Endothelial cell of umbilical vein (primary cell): ENCODE measurements around the gene BMP10. TPM values are rescaled to one million over a fixed set of nuclear protein-coding genes. Genes with fewer than 3 reads are reported as not detected.

Source experiments
- BruUV-seq: library from RNA; stranded (reverse); fragments of 400-500 nt; replicated peaks from 2 replicates; lab custom pipeline; 2021; lab: Mats Ljungman, UMichigan
- CTCF ChIA-PET: fragments of 300-600, 350-600 bp; sonication (Branson Sonifier 250); formaldehyde crosslinking; loops from one replicate; lab custom pipeline; 2021; ENCODE audit warnings: antibody characterized with exemption, inconsistent platforms; lab: Charles Lee
- POLR2A ChIA-PET: fragments of 300-600, 350-600 bp; sonication (Branson Sonifier 250); formaldehyde crosslinking; loops from one replicate; lab custom pipeline; 2021; ENCODE audit warnings: antibody characterized with exemption, inconsistent platforms; lab: Charles Lee
- DNase-seq: peaks from one replicate; pipeline ENCODE4 v3.0.0-alpha.2; 2011; ENCODE audit warnings: low read depth, low spot score
- FAIRE-seq: peaks from 2 replicates; lab custom pipeline; 2011; peaks lifted over from hg19 to GRCh38; lab: Jason Lieb, UNC
- H2AFZ ChIP-seq: 2 replicates; pipeline ENCODE4 v1.6.0; 2012; ENCODE audit warnings: low read depth, low read length, control low read depth, inconsistent platforms
- H3K27ac ChIP-seq: 2 replicates; pipeline ENCODE4 v1.5.1; 2011; ENCODE audit warnings: low read depth, mild to moderate bottlenecking, control low read depth, low read length, moderate library complexity; ENCODE audit not compliant: insufficient read depth
- H3K27me3 ChIP-seq, 2 experiments: 2 replicates each; pipeline versions ENCODE4 v1.6.0 to v1.6.1; 2011; ENCODE audit warnings: low read length in 2 of 2, mixed read lengths in 1 of 2; ENCODE audit not compliant: control insufficient read depth in 2 of 2, insufficient read depth in 2 of 2
- H3K36me3 ChIP-seq, 2 experiments: 2 replicates in 1 of 2; 3 replicates in 1 of 2; pipeline ENCODE4 v1.5.1; 2011; ENCODE audit warnings: low read length in 2 of 2, mild to moderate bottlenecking in 1 of 2, moderate library complexity in 1 of 2; ENCODE audit not compliant: control insufficient read depth in 2 of 2, insufficient read depth in 2 of 2; ENCODE audit errors: extremely low read depth in 1 of 2
- H3K4me1 ChIP-seq: 3 replicates; pipeline ENCODE4 v1.5.1; 2011; ENCODE audit warnings: mild to moderate bottlenecking, low read length; ENCODE audit not compliant: control insufficient read depth, insufficient read depth; ENCODE audit errors: extremely low read depth
- H3K4me2 ChIP-seq: 2 replicates; pipeline ENCODE4 v1.6.1; 2011; ENCODE audit warnings: low read length, control low read depth, mixed read lengths; ENCODE audit not compliant: insufficient read depth
- H3K4me3 ChIP-seq, 3 experiments: fragments of 200-600 bp in 1 of 3; sonication (generic), shearing (Covaris generic) in 1 of 3; replicated peaks in 1 of 3; 2 replicates each; pipeline ENCODE4 v1.5.1; 2011 to 2016; ENCODE audit warnings: control low read depth in 3 of 3, low read length in 3 of 3, mild to moderate bottlenecking in 2 of 3, inconsistent platforms in 1 of 3, low read depth in 1 of 3, moderate library complexity in 1 of 3; ENCODE audit not compliant: insufficient read depth in 1 of 3
- H3K79me2 ChIP-seq: 2 replicates; pipeline ENCODE4 v1.6.0; 2012; ENCODE audit warnings: low read length, inconsistent platforms; ENCODE audit not compliant: control insufficient read depth, insufficient read depth
- H3K9ac ChIP-seq: replicated peaks from 2 replicates; pipeline ENCODE3; 2011; ENCODE audit warnings: low read length, control low read depth; ENCODE audit not compliant: insufficient read depth; ENCODE audit errors: extremely low read depth
- H3K9me1 ChIP-seq: replicated peaks from 3 replicates; pipeline ENCODE4 v1.6.0; 2011; ENCODE audit warnings: mild to moderate bottlenecking, low read length; ENCODE audit not compliant: control insufficient read depth, insufficient read depth; ENCODE audit errors: extremely low read depth
- H3K9me3 ChIP-seq: replicated peaks from 2 replicates; pipeline ENCODE4 v1.5.1; 2012; ENCODE audit warnings: low read length, inconsistent platforms; ENCODE audit not compliant: control insufficient read depth, insufficient read depth
- H4K20me1 ChIP-seq: replicated peaks from 2 replicates; pipeline ENCODE3; 2011; ENCODE audit warnings: mild to moderate bottlenecking, low read length; ENCODE audit not compliant: control insufficient read depth, insufficient read depth; ENCODE audit errors: extremely low read depth
- EZH2 ChIP-seq: IDR thresholded peaks from 2 replicates; pipeline ENCODE4 v1.6.1; 2012; ENCODE audit warnings: borderline replicate concordance, low read depth, mild to moderate bottlenecking, moderate library complexity, low read length, inconsistent platforms; ENCODE audit not compliant: severe bottlenecking
- FOS ChIP-seq: IDR thresholded peaks from 2 replicates; pipeline ENCODE4 v1.6.1; 2011; ENCODE audit warnings: mild to moderate bottlenecking, low read length, moderate library complexity, borderline replicate concordance; ENCODE audit not compliant: insufficient read depth
- GATA2 ChIP-seq: IDR thresholded peaks from 2 replicates; pipeline ENCODE4 v1.7.0; 2011; ENCODE audit warnings: low read depth, mild to moderate bottlenecking, moderate library complexity, mixed read lengths, low read length; ENCODE audit not compliant: insufficient read length, insufficient read depth
- JUN ChIP-seq: IDR thresholded peaks from 2 replicates; pipeline ENCODE4 v1.6.1; 2011; ENCODE audit warnings: borderline replicate concordance, low read depth; ENCODE audit not compliant: insufficient read length, insufficient read depth
- MYC ChIP-seq: IDR thresholded peaks from one replicate; pipeline ENCODE4 v1.6.1; 2011; ENCODE audit warnings: mild to moderate bottlenecking, low read depth, low read length
- POLR2A ChIP-seq: IDR thresholded peaks from 2 replicates; pipeline ENCODE4 v1.6.1; 2012; ENCODE audit warnings: low read depth, mild to moderate bottlenecking, control low read depth, low read length
- POLR2AphosphoS5 ChIP-seq: IDR thresholded peaks from 2 replicates; pipeline ENCODE4 v1.6.1; 2012; ENCODE audit warnings: low read depth, mild to moderate bottlenecking, control low read depth, low read length, moderate library complexity; ENCODE audit not compliant: insufficient read depth
- dilution Hi-C: fragments of 300-500 bp; cut with MboI; formaldehyde crosslinking; loops from one replicate; pipeline ENCODE4 v1.15.0; 2019; ENCODE audit warnings: low sequenced_read_pairs; ENCODE audit not compliant: extremely low pct_ligation_motif_present
- intact Hi-C: fragments of 100-400 bp; cut with micrococcal nuclease; formaldehyde crosslinking; loops from one replicate; pipeline ENCODE4 v1.10.0; 2022
- polyA plus RNA-seq, 4 experiments: library from polyadenylated mRNA; depleted of rRNA in 3 of 4; stranded (reverse) in 3 of 4; unstranded in 1 of 4; fragments of >200 nt; gene quantifications; 2 replicates each; pipeline versions ENCODE4 v1.2.1 to v1.2.3, GENCODE V29; 2011 to 2012; ENCODE audit warnings: missing spikeins in 1 of 4
- total RNA-seq: library from RNA; stranded (reverse); gene quantifications from 2 replicates; pipeline ENCODE4 v1.2.3, GENCODE V29; 2021
- TF ChIP-seq, protein P1 (sequence below), 2 donors: IDR thresholded peaks; 1 replicate in 1 of 2; 2 replicates in 1 of 2; pipeline ENCODE4 v1.5.1; 2011; ENCODE audit warnings: low read length in 2 of 2, mild to moderate bottlenecking in 2 of 2, moderate library complexity in 2 of 2, control low read depth in 1 of 2, inconsistent platforms in 1 of 2, low read depth in 1 of 2; ENCODE audit not compliant: insufficient read depth in 1 of 2; ENCODE audit errors: extremely low read depth in 1 of 2
- TF ChIP-seq, protein P2 (sequence below): IDR thresholded peaks from 2 replicates; pipeline ENCODE4 v1.6.1; 2011; ENCODE audit not compliant: insufficient read depth, insufficient read length

BMP10 gene
- total and polyA plus RNA-seq, 2 donors (not counting 3 experiments of a cell fraction or from before 2014, with no cell fraction given): not detected

DNA sequence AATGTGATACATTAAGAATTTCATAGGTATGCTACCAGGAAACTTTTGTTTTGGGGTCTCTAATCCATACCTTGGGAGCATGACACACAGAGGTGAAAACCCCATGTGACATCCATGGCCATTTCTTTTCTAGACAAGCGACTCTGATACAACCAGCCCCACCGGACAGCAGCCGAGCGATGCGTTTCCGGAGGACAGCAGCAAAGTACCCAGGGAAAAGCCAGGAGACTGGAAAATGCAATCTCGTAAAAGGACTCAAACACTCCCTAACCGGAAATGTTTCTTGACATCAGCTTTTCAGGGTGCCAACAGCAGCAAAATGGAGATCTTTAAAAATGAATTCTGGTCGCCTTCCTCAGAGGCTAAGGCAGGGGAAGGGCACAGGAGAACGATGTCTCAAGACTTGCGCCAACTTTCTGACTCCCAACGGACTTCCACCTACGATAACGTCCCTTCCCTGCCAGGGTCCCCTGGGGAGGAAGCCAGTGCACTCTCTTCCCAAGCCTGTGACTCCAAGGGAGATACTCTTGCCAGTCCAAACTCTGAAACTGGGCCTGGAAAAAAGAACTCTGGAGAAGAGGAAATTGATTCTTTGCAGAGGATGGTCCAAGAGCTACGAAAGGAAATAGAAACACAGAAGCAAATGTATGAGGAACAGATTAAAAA lies 48.9 kb downstream of the BMP10 start:
- H2AFZ ChIP-seq: no peak overlapping the region
- BruUV-seq: no TSS peak
- no peak overlapping the region for H3K4me2 ChIP-seq
- H3K9ac ChIP-seq: no peak overlapping the region
- FAIRE-seq: no peak
- H3K4me3 ChIP-seq: no peak overlapping the region
- H3K36me3 ChIP-seq: no peaks in the 10 kb centered on the region
- peaks cover 2% of the 10 kb centered on the region for H3K4me1 ChIP-seq
- POLR2A ChIA-PET: no interaction called here
- no peaks in the 10 kb centered on the region for H3K27me3 ChIP-seq
- H3K9me1 ChIP-seq: no peaks in the 10 kb centered on the region
- intact Hi-C loops: no loop called here
- H4K20me1 ChIP-seq: no peaks in the 10 kb centered on the region
- no peak for DNase-seq
- no peak overlapping the region for H3K27ac ChIP-seq
- no peaks in the 10 kb centered on the region for H3K9me3 ChIP-seq
- CTCF ChIA-PET: interaction anchor here (0.8 to 1.7 kb wide), 2 partner anchors 16 to 71 kb away, joined by 3 to 6 read pairs; no protein-coding TSS in a partner anchor
- dilution Hi-C loops: no loop called here
- TF ChIP-seq FOS (no peak), EZH2 (no peak), POLR2AphosphoS5 (no peak), MYC (no peak), JUN (no peak), GATA2 (no peak), POLR2A (no peak)
- TF ChIP-seq, protein P1, sequence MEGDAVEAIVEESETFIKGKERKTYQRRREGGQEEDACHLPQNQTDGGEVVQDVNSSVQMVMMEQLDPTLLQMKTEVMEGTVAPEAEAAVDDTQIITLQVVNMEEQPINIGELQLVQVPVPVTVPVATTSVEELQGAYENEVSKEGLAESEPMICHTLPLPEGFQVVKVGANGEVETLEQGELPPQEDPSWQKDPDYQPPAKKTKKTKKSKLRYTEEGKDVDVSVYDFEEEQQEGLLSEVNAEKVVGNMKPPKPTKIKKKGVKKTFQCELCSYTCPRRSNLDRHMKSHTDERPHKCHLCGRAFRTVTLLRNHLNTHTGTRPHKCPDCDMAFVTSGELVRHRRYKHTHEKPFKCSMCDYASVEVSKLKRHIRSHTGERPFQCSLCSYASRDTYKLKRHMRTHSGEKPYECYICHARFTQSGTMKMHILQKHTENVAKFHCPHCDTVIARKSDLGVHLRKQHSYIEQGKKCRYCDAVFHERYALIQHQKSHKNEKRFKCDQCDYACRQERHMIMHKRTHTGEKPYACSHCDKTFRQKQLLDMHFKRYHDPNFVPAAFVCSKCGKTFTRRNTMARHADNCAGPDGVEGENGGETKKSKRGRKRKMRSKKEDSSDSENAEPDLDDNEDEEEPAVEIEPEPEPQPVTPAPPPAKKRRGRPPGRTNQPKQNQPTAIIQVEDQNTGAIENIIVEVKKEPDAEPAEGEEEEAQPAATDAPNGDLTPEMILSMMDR (IDR thresholded peaks at IDR 0.05; ENCODE audit: extremely low read depth in 1 of 2, insufficient read depth in 1 of 2, low read depth in 1 of 2, low read length in 2 of 2): no peak
- TF ChIP-seq, protein P2, sequence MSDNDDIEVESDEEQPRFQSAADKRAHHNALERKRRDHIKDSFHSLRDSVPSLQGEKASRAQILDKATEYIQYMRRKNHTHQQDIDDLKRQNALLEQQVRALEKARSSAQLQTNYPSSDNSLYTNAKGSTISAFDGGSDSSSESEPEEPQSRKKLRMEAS: no peak
- H3K79me2 ChIP-seq: no peaks in the 10 kb centered on the region
